DLD1 (cell line): ENCODE results near the gene FAM169A.

Experiments
- in situ Hi-C: cut with HindIII; loops from 2 replicates; pipeline ENCODE4 v1.10.0; 2017; ENCODE audit warnings: low sequenced_read_pairs

Gene FAM169A

DNA sequence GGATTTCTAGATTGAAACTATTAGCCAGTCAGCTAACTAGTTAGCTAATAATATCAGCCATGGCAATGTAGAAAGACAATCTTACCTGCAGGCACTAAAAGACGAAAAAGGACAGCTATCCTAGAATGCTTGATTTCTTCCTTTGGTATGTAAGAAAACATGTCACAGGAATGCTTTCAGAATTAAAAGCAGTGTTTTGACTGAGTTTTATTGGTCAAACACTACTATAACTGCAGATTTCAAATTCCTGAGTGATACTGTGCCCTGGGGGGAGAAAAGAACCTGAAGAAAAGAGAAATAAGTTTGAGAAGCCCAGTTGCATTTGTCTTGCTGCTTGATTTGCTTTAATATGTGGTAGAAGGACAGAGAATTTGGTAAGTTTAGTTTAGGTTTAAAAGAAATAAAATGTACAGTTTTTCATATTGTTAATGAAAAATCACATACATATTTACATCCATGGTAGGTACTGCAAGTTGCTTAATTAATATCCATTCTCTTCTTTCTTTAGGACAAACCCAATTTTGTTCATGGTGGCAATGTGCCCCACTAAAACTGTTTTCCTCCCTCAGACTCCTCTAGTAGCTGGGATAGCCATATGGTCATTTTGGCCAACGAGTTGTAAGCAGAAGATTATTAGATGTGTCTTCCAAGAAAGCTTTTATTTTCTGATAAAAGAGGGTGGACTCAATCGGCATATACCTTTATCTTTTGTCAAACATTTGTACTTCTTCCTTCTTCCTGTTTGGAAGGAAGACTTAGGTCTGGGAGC, 4.3 kb upstream of the FAM169A start:
- in situ Hi-C loops: loop anchor here (25.0 kb wide), 1 partner anchor 92 kb away; no protein-coding TSS in a partner anchor

DNA sequence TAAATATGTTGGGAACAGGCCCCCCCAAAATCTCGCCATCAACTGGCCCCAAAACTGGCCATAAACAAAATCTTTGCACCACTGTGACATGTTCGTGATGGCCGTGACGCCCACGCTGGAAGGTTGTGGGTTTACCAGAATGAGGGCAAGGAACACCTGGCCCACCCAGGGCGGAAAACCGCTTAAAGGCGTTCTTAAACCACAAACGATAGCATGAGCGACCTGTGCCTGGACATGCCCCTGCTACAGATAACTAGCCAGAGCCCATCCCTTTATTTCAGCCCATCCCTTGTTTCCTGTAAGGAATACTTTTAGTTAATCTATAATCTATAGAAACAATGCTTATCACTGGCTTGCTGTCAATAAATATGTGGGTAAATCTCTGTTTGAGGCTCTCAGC, 3.2 kb upstream of the FAM169A start:
- in situ Hi-C loops: loop anchor here (25.0 kb wide), 1 partner anchor 93 kb away; no protein-coding TSS in a partner anchor

DNA sequence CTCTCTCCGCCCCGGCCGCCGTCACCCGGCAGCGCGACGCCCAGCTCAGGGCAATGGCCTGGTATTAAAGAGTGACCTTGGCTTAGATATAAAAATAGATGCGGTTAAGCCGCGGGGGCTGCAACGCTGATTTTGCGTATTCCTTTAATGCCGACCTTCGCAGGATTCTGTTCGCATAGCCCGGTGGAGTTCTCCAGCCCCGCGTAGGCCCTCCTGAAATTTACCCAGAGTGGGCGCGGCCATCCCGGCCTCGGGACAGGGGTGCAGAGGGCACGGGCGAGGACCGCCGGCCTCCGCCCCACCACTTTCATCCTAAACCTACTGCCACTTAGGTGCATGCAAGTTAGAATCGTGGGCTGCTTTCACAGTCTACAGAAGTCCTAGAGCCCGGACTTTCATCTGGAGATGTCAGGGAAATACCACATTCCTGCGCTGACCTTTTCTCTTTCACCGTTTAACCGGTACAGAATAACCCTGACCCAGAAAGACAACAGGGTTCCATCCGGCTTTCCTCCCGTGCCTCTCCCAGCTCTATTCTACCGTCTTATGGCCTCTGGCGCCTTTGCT, 492 bp upstream of the FAM169A start:
- in situ Hi-C loops: loop anchor here (25.0 kb wide), 1 partner anchor 96 kb away; no protein-coding TSS in a partner anchor

DNA sequence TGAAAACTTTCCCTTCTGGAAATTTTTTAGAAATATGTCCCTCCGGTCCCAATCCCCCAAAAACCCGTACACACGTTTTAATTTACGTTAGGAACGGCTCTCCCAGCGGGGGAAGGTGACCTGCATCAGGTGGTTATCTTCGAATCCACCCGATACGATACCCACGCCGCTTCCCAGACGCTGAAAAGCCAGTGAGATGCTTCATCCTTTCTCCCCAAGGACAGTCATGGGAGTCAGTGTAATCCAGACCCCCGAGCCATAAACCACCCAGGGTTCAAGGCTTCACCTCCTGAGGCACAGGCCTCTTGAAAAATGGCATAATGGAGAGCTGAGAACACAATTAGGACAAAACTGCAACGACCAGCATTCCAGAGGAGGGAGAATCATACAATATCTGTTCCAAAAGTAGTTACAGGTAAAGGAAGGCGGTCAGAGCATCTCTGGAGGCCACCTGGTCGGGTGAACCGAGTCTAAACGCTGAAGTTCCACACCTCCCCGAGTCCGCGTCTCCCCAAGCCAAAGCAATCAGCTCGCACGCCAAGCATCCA, 857 bp downstream of the FAM169A start:
- in situ Hi-C loops: loop anchor here (25.0 kb wide), 1 partner anchor 97 kb away; no protein-coding TSS in a partner anchor

DNA sequence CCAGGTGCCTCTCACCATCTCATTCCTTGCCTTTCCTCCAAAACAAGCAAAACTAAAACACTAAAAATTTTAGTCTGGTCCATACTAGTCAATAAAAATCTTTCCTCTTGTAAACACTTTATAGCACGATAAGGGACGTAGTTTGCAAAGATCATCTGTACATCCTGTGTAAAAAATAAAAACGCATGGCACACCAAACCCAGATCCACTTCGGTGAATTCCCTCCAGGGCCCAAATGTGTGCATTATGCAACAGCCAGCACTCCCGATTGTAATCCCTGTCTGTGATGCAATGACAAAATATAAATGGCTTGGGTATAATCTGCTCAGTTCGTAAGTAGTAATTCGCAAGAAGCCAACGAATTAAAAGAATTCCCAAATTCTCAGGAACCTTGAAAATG, 1.4 kb downstream of the FAM169A start:
- in situ Hi-C loops: loop anchor here (25.0 kb wide), 1 partner anchor 97 kb away; no protein-coding TSS in a partner anchor

DNA sequence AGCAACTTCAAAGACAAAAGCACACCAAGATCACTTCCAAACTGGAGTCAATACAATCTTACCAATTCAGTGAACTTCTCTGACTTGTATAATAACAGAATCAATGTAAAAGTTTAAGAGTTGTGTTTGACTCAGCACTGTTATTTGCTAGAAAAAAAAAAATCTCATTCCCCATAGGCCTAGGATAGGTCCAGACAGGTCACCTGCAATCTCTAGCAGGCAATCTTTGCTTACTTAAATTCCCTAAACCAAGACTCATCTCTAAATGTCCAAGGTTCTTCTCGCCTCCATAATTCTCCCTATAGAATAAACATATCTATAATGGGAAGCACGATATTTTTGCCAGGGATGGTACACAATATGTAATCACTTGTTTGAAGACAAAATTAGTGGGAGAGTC, 2.5 kb downstream of the FAM169A start:
- in situ Hi-C loops: loop anchor here (25.0 kb wide), 1 partner anchor 99 kb away; no protein-coding TSS in a partner anchor

DNA sequence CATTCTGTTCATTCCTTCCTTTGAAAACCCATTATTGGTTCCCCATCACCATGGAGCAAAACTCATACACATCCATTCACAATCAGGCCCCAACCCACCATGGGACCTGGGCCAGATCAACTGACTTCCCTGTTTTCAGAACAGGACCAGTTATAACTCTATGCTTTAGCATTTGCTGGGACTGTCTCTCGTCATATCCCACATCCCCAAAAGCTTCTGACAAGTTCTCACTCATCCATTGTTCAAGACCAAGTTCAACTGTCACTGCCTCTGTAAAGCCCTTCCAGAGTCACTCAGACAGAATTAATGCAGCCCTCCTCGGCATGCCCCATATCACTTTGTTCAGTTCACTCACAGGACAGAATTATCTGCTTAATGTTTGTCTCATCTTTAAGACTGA, 4.0 kb downstream of the FAM169A start:
- in situ Hi-C loops: loop anchor here (25.0 kb wide), 1 partner anchor 100 kb away; no protein-coding TSS in a partner anchor

DNA sequence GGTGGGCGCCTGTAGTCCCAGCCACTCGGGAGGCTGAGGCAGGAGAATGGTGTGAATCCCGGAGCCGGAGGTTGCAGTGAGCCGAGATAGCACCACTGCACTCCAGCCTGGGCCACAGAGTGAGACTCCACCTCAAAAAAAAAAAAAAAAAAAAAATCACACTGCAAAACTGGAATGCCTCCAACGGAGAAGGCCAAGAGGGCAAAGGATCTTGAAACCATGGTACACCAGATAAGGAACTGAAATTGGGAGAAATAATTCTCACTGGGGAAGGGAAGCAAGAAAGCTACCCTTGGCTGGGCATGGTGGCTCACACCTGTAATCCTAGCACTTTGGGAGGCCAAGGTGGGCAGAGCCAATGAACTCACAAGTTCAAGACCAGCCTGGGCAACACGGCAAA, 9.2 kb downstream of the FAM169A start:
- in situ Hi-C loops: loop anchor here (25.0 kb wide), 1 partner anchor 105 kb away; no protein-coding TSS in a partner anchor

DNA sequence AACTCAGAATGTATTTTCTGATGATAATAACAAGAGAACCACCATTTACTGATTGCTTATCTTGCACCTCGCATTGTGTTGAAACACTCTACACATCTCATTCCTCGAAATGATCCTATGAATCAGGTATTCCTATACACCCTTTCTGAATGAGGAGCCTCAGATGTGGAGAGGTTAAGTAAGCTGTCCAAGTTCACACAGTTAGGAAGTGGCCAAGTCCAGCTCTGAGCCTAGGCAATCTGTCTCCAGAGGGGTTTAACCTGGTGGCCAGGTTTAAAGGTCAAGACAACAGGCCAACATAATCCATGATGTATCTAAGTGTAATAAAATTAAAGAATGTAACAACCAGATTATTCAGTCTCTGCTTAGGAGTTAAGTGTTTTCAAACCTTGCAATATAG, 12.9 kb downstream of the FAM169A start:
- in situ Hi-C loops: loop anchor here (25.0 kb wide), 1 partner anchor 109 kb away; no protein-coding TSS in a partner anchor

DNA sequence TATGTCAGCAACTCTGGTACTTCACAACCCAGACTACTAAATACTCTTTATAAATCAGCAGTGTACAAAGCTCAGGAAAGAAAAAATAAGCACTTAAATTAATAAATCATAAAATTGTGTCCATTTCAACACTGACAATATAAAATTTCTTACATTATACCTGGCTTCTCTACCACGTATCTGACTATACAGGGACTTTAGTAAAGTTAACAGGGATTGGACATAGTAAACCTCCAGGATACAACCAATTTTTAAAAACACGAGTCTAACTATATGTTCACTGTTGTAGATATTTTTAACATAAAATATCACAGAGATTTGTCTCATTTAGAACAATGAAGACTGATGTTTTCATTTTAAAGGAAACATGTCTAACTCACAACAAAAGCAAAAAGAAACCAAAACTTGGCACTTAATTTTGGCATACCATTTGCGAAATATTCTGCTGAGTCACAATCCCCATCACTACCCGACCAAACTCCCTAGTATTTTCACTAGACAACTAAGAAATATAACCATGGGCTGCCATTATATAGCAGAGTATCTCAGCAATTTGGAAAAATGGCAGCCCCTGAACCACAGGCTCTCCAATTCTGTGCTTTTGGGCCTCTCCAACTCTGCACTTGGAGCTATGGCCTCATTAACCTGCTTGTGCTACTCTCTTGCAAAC, 14.4 kb downstream of the FAM169A start:
- in situ Hi-C loops: loop anchor here (25.0 kb wide), 1 partner anchor 110 kb away; no protein-coding TSS in a partner anchor

DNA sequence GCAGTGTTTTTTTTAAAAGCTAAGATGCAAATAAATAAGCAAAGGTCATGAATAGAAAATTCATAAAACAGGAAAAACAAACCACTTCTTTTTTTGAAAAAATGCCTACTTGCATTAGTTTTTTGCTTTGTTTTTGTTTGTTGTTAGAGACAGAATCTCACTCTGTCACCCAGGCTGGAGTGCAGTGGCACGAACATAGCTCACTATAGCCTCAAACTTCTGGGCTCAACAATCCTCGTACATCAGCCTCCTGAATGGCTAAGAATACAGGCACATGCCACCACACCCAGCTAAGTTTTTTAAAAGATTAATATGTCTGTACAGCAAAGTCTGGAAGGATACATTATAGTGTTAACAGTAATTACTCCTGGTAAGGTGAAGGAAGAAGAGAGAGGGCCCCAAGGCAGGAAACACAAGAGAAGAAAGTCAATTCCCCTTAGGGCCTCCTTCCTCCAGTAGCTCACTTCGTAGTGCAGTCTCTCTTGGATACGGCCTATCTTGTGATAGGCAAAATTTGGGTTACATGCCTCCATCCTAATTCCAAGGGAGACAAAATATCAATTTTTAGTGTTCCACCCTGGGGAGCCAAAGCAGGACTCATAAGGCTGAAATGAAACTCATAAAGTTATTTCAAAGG, 15.3 kb downstream of the FAM169A start:
- in situ Hi-C loops: loop anchor here (25.0 kb wide), 1 partner anchor 111 kb away; no protein-coding TSS in a partner anchor

DNA sequence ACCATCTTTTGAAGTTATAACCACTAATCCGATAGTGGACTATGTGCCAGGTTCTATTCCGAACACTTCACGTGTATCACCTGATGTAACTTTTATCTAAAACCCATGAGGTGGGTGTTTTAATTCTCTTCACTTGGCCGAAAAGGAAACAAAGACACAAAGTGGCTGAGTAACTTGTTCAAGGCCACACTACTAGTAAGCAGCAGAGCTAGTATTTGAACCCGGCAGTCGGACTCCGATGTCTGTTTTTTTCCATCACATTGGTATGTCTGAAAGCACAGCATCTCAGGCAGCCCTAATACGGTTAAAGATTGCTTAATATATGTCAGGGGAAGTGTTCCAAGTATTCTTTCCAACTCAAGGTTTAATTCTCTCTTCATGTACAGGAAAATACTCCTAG, 16.2 kb downstream of the FAM169A start:
- in situ Hi-C loops: loop anchor here (25.0 kb wide), 1 partner anchor 112 kb away; no protein-coding TSS in a partner anchor

DNA sequence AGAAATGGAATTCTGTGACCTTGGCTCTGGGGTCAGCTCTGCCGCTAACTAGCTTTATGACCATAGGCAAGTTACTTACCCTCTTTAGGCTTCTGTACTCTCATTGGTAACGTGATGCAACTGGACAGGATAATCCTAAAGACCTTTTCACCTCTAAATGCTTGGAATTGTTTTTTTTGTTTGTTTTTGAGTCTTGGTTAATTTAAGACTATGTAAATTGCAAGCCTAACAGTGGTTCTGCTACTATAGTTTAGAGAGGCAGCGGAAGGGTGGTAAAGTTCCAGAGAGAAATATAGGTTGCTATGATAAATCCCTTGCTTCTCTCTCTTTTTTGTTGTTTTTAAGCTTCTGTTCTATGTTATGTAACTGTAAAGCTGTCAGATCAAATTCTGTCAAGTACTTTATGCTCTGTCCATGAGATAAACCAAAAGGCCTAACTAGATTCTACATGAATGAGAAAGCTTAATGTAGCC, 17.6 kb downstream of the FAM169A start:
- in situ Hi-C loops: no loop called here

DNA sequence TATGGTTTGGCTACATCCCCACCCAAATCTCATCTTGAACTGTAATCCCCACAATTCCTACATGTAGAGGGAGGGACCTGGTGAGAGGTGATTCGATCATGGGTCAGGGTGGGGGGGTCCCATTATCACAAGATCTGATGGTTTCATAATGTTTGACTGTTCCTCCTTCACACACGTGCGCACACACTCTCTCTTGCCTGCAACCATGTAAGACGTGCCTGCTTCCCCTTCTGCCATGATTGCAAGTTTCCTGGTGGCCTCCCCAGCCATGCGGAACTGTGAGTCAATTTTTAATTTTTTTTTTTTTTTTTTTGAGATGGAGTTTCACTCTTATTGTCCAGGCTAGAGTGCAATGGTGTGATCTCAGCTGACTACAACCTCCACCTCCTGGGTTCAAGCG, 27.0 kb downstream of the FAM169A start:
- in situ Hi-C loops: no loop called here

DNA sequence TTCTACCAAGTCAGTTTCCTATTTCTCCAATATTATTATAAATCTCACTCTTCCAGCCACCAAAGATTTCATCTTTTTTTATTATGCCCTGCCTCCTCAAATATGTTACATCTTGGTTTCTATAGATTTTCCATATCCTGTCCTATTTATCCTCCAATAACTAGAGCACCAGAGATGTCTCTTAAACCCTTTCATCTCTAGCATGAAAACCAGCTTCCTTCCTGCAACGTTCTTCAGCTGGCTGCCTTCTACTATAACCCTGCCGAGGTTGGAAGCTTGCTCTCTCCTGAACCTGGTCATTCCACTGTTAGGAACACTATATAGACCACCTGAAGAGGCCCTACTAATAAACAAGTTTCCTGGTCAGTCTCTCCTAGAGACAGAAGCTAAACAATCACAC, 27.9 kb downstream of the FAM169A start:
- in situ Hi-C loops: no loop called here

DNA sequence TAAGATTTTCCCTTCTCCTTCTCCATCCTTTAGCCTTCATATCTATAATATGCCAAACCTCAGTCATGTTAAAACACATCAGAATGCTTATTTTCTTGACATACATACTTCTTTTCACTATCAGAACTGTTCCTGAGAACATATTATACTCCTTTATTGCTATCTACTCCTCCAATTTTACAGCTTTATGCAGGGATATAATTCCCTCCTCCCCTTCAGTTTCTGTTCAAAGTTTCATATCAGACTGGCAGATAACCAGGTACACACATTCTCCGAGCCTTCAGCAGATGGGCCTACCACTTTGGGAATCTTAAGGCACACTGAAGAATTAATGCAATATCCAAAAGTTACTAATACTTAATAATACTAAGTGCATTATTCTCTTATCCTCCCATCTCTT, 29.1 kb downstream of the FAM169A start:
- in situ Hi-C loops: no loop called here

DNA sequence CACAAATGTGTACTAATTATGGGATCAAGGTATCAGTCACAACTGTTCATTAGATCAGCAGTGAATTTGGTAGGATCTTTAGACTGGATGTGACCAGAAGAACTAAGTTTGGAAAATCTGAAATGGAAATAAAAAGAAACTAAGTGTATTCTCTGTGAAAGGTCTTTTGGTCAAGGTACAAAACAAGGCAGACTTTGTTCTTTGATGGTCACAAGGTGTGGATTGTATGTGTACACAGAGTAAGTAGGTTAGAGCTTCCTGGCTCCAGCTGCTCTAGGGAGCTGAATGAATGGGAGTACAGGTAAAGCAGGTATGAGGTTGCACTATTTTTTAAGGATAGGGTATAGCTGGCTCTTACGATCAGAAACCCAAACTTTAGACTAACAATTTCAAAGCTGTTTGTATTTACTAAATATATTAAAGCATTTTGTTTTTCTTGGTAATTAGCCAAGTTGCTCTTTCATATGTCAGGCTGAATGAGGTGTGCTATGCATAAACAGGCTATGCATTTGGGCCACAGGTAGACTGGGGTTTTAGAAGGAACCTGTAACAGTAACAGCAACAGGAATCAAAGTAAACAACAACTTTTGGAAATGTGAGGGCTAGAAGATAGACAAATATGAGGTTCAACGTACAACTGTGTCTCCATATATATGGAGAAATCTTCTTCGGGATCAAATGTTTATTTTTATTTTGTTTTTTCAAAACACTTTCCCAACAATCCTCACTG, 32.5 kb downstream of the FAM169A start:
- in situ Hi-C loops: no loop called here

DNA sequence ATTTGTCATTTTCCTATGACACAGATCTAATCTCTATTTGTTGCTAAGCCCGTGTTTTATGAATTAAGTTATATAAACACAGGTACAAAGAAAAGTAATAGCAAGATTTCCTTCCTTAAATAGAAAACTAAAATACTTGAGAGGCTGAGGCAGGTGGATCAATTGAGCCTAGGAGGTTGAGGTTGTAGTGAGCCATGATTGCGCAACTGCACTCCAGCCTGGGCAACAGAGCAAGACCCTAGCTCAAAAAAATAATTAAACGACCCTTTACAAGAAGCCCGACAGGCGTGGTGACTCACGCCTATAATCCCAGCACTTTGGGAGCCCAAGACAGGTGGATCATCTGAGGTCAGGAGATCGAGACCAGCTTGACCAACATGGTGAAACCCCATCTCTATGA, 36.8 kb downstream of the FAM169A start:
- in situ Hi-C loops: no loop called here

DNA sequence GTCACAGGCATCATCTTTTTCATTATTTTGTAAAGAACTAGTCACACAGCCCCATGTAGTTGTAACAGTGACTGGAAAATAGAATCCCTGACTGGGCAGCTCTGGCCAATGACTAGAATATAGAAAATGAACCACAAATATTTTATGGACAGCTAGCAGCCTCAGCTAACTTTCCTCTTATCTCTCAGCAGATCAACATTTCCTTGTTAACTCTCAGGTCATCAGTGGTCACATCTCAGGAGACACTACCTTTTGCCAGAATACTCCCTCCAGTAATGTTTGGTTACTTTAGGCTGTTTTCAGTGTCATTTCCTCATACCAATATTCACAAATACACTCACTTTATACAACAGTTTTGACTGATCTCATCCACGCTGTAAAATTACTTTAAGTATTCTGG, 43.9 kb downstream of the FAM169A start:
- in situ Hi-C loops: no loop called here

DNA sequence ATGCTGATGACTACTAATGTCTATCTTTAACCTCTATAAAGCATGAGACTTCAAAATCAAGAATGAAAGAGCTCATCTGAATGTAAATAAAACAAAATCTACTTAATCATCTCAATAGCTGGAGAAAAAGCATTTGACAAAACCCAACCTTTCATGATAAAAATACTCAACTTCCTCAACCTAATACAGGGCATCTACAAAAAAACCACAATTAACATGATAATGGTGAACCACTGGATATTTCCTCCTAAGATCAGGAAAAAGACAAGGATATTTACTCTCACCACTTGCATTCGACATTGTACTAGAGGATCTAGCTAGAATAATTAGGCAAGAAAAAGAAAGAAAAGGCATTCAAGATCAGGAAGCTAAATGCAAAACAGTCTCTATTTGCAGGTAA, 49.3 kb downstream of the FAM169A start:
- in situ Hi-C loops: no loop called here
